Frontal cortex (tissue), 4 donors: Measurements from ENCODE around the gene PRR7. TPM values are rescaled to one million over a fixed set of nuclear protein-coding genes. Genes with fewer than 3 reads are reported as not detected.
"Not testable (repeated sequence)": the region's sequence is repeated elsewhere in the genome, so short reads cannot be mapped to it uniquely, and the experiment has no call there.

Experiments used
- DNase-seq, 2 donors: peaks; one replicate each; pipeline ENCODE4 v3.0.0; 2012; ENCODE audit warnings: low spot score in 2 of 2
- FAIRE-seq: peaks from 2 replicates; lab custom pipeline; 2012; peaks lifted over from hg19 to GRCh38; lab: Jason Lieb, UNC
- total RNA-seq: library from RNA; depleted of rRNA; stranded (reverse); fragments of >200 nt; gene quantifications from one replicate; pipeline ENCODE4 v1.2.3, GENCODE V29; 2014
- donor health status: control.
- donor health status: control.
- donor health status: control.

Gene PRR7
- total RNA-seq: 12.2 TPM

GRCh38 chr5:177446200-177447065, at the start of gene PRR7:
TSS of gene PRR7 (plus strand) at chr5:177446814. CDS start at chr5:177455068, 8,254 bp downstream.
- FAIRE-seq (no peak), DNase-seq (peak; percentile 90 to 91)

GRCh38 chr5:177397875-177398390, 48.7 kb upstream of the PRR7 start:
- FAIRE-seq: no peak
- DNase-seq: no peak

- FAIRE-seq: no peak
- DNase-seq: peak in 1 of 2 donors; percentile 45
These were observed 46.4 kb upstream of the PRR7 start, which contains the start of gene PFN3 for GRCh38 chr5:177399997-177400868. TSS of gene PFN3 (minus strand) at chr5:177400661. CDS start at chr5:177400576, 85 bp downstream.

- peak in 1 of 2 donors; percentile 58 for DNase-seq
- FAIRE-seq: no peak
These were observed 44.2 kb upstream of the PRR7 start for GRCh38 chr5:177402271-177403043.

- no peak for FAIRE-seq
These were observed 43.4 kb upstream of the PRR7 start for GRCh38 chr5:177403102-177403791.

GRCh38 chr5:177403792-177404640, 42.6 kb upstream of the PRR7 start:
- FAIRE-seq: no peak
- peak; percentile 91 to 95 for DNase-seq

More at GRCh38 chr5:177403102-177403791, 43.4 kb upstream of the PRR7 start:
- DNase-seq: peak in 1 of 2 donors; percentile 40

- FAIRE-seq (no peak), DNase-seq (no peak)
These were observed 41.9 kb upstream of the PRR7 start for GRCh38 chr5:177404641-177405179.

GRCh38 chr5:177405312-177405711, 41.3 kb upstream of the PRR7 start:
- DNase-seq (no peak), FAIRE-seq (no peak)

GRCh38 chr5:177405805-177406204, 40.8 kb upstream of the PRR7 start:
- DNase-seq: no peak

GRCh38 chr5:177409043-177409801, 37.4 kb upstream of the PRR7 start, which contains the start of gene F12:
TSS of gene F12 (minus strand) at chr5:177409564. CDS start at chr5:177409527, 37 bp downstream.
- DNase-seq (no peak), FAIRE-seq (no peak)

More at GRCh38 chr5:177405805-177406204, 40.8 kb upstream of the PRR7 start:
- FAIRE-seq: no peak

GRCh38 chr5:177410575-177410974, 36.0 kb upstream of the PRR7 start:
- FAIRE-seq (no peak), DNase-seq (no peak)

GRCh38 chr5:177412603-177413233, 33.9 kb upstream of the PRR7 start:
- no peak for FAIRE-seq
- no peak for DNase-seq

- FAIRE-seq: no peak
- DNase-seq: no peak
These were observed 32.1 kb upstream of the PRR7 start for GRCh38 chr5:177414481-177414880.

- FAIRE-seq: not testable (repeated sequence)
These were observed 29.5 kb upstream of the PRR7 start for GRCh38 chr5:177417081-177417480.

GRCh38 chr5:177419046-177419445, 27.6 kb upstream of the PRR7 start:
- no peak for FAIRE-seq
- no peak for DNase-seq

More at GRCh38 chr5:177417081-177417480, 29.5 kb upstream of the PRR7 start:
- not testable (repeated sequence) for DNase-seq

GRCh38 chr5:177420472-177420871, 26.1 kb upstream of the PRR7 start:
- not testable (repeated sequence) for FAIRE-seq

More at GRCh38 chr5:177420472-177420871, 26.1 kb upstream of the PRR7 start:
- not testable (repeated sequence) for DNase-seq
